Esophagus muscularis mucosa (tissue), 4 donors: ENCODE data around the gene PTPN6. TPM values are rescaled to one million over a fixed set of nuclear protein-coding genes. Genes with fewer than 3 reads are reported as not detected.

Source experiments
- DNase-seq: peaks from one replicate; pipeline ENCODE4 v3.0.0-alpha.2; 2017; ENCODE audit errors: extremely low spot score
- H3K27ac ChIP-seq, 4 donors: fragments of 200-600 bp; sonication (generic); replicated peaks in 1 of 4; 1 replicate in 3 of 4; 2 replicates in 1 of 4; pipeline ENCODE4 v1.5.1; 2016 to 2019; ENCODE audit warnings: mild to moderate bottlenecking in 1 of 4
- H3K27me3 ChIP-seq, 4 donors: fragments of 200-600 bp; sonication (generic); one replicate each; pipeline versions ENCODE4 v1.5.1 to v1.6.0; 2016 to 2019
- H3K36me3 ChIP-seq, 4 donors: fragments of 200-600 bp; sonication (generic); one replicate each; pipeline ENCODE4 v1.5.1; 2016 to 2019
- H3K4me1 ChIP-seq, 4 donors: fragments of 200-600 bp; sonication (generic); one replicate each; pipeline ENCODE4 v1.5.1; 2016 to 2019
- H3K4me3 ChIP-seq, 4 donors: fragments of 200-600 bp; sonication (generic); 1 replicate in 2 of 4; 2 replicates in 2 of 4; pipeline ENCODE4 v1.5.1; 2016 to 2019; ENCODE audit warnings: mild to moderate bottlenecking in 4 of 4, moderate library complexity in 1 of 4
- H3K9me3 ChIP-seq, 4 donors: fragments of 200-600 bp; sonication (generic); 1 replicate in 3 of 4; 2 replicates in 1 of 4; pipeline ENCODE4 v1.5.1; 2016 to 2019
- EP300 ChIP-seq: sonication (generic); formaldehyde crosslinking; IDR thresholded peaks from one replicate; pipeline ENCODE4 v1.6.1; 2017; ENCODE audit warnings: antibody characterized with exemption
- POLR2A ChIP-seq: fragments of 450-650 bp; IDR thresholded peaks from one replicate; pipeline ENCODE4 v1.6.1; 2017; ENCODE audit warnings: antibody characterized with exemption, moderate library complexity, mild to moderate bottlenecking, low read depth
- POLR2AphosphoS5 ChIP-seq, 2 donors: sonication (generic); formaldehyde crosslinking; IDR thresholded peaks; one replicate each; pipeline ENCODE4 v1.6.1; 2017; ENCODE audit warnings: antibody characterized with exemption in 2 of 2
- WGBS: methylation state at CpG from one replicate; pipeline ENCODE4 v1.1.5; 2018; 5-methylcytosine and 5-hydroxymethylcytosine counted together
- intact Hi-C: fragments of 100-400 bp; cut with DNase I; formaldehyde crosslinking; loops from one replicate; pipeline ENCODE4 v1.15.1; 2023
- total RNA-seq, 4 donors: library from RNA; depleted of rRNA; stranded (reverse); fragments of >200 nt; gene quantifications; one replicate each; pipeline versions ENCODE4 v1.1.0 to v1.2.1, GENCODE V29; 2016
- TF ChIP-seq, protein P1 (sequence below), 3 experiments: fragments of 200-600 bp in 2 of 3; fragments of 450-650 bp in 1 of 3; sonication (generic) in 2 of 3; IDR thresholded peaks; one replicate each; pipeline ENCODE4 v1.5.1; 2017 to 2019; ENCODE audit warnings: antibody characterized with exemption in 3 of 3, mild to moderate bottlenecking in 2 of 3, moderate library complexity in 1 of 3

PTPN6 gene
- total RNA-seq, 4 donors from 2014 or later, result 9.1 to 16.9 (median 13.3) TPM

DNA sequence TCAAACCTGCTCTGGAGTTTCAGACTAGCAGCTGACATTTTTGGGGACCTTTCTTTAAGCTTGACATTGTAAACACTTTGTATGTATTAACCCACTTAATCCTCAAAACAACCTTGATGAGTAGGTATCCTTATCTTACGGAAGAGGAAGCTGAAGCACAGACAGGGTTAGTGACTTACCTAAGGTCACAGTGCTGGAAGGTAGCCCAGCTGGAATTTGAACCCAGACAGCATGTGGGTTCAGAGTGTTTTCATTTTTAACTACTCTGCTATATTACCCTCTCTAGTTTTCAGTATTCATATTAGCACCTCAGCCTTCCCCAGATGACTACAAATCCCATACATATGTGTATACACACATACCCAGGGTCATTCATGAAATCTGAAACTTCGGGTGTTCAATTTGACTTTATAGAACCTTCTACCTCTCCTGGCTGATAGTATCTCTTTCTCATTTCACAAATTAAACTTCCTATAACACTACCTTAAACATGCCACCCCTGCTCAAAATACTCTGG is 53.2 kb downstream of the PTPN6 start:
- Histone ChIP-seq H3K4me3 (no peak overlapping the region), H3K27ac (no peak overlapping the region), H3K9me3 (no peaks in the 10 kb centered on the region), H3K36me3 (peaks cover 0 to 15% (median 8%) of the 10 kb centered on the region in 4 donors), H3K4me1 (peaks cover 0 to 7% (median 0%) of the 10 kb centered on the region in 4 donors), H3K27me3 (no peaks in the 10 kb centered on the region)
- TF ChIP-seq EP300, result no peak
- TF ChIP-seq, protein P1, sequence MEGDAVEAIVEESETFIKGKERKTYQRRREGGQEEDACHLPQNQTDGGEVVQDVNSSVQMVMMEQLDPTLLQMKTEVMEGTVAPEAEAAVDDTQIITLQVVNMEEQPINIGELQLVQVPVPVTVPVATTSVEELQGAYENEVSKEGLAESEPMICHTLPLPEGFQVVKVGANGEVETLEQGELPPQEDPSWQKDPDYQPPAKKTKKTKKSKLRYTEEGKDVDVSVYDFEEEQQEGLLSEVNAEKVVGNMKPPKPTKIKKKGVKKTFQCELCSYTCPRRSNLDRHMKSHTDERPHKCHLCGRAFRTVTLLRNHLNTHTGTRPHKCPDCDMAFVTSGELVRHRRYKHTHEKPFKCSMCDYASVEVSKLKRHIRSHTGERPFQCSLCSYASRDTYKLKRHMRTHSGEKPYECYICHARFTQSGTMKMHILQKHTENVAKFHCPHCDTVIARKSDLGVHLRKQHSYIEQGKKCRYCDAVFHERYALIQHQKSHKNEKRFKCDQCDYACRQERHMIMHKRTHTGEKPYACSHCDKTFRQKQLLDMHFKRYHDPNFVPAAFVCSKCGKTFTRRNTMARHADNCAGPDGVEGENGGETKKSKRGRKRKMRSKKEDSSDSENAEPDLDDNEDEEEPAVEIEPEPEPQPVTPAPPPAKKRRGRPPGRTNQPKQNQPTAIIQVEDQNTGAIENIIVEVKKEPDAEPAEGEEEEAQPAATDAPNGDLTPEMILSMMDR (IDR thresholded peaks at IDR 0.05), result no peak
- TF ChIP-seq POLR2AphosphoS5 (IDR thresholded peaks at IDR 0.05), result no peak
- no peak for TF ChIP-seq POLR2A
- DNase-seq, result no peak
- intact Hi-C loops, result no loop called here
- 81% methylated on average over 2 of the region's 2 CpGs for WGBS

DNA sequence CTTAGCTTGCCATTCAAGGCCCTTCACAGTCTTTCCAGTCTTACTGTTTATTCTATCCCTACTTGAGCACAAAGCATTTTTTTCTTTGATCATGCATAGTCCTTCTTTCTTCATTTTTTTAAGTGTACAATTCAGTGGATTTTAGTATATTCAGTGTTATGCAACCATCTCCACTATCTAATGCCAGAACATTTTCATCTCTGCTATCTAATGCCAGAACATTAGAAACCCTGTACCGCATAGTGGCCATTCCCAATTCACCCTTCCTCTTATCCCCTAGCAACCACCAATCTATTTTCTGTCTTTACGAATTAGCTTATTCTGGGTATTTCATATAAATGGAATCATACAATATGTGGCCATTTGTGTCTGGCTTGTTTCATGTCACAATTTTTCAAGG is 53.7 kb downstream of the PTPN6 start:
- DNase-seq, result no peak
- 89% methylated on average over 2 of the region's 2 CpGs for WGBS
- Histone ChIP-seq H3K9me3 (no peaks in the 10 kb centered on the region), H3K4me1 (peaks cover 0 to 7% (median 0%) of the 10 kb centered on the region in 4 donors), H3K4me3 (no peak overlapping the region), H3K27ac (no peak overlapping the region), H3K36me3 (peaks cover 0 to 18% (median 8%) of the 10 kb centered on the region in 4 donors), H3K27me3 (no peaks in the 10 kb centered on the region)
- intact Hi-C loops, result no loop called here
- TF ChIP-seq POLR2A, result no peak
- no peak for TF ChIP-seq EP300
- no peak for TF ChIP-seq POLR2AphosphoS5 (IDR thresholded peaks at IDR 0.05)
- TF ChIP-seq, protein P1 (IDR thresholded peaks at IDR 0.05), result no peak

DNA sequence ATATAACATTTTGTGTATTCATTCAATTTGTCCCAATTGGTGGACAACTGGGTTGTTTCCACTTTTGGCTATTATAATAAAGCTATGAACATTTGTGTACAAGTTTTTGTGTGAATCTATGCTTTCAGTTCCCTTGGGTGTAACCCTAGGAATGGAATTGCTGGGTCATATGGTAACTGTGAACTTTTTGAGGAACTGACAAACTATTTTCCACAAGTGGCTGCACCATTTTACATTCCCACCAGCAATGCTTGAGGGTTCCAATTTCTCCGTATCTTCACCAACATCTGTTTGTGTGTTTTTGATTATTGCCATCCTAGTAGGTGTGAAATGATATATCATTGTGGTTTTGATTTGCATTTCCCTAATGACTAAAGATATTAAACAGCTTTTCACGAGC is 54.2 kb downstream of the PTPN6 start:
- H3K9me3 ChIP-seq, result no peaks in the 10 kb centered on the region
- peaks cover 0 to 9% (median 0%) of the 10 kb centered on the region in 4 donors for H3K4me1 ChIP-seq
- no peak overlapping the region for H3K4me3 ChIP-seq
- TF ChIP-seq EP300 (no peak), POLR2A (no peak)
- H3K27me3 ChIP-seq, result no peaks in the 10 kb centered on the region
- WGBS, result 93% methylated on average over 2 of the region's 2 CpGs
- intact Hi-C loops, result no loop called here
- no peak for DNase-seq
- H3K36me3 ChIP-seq, result peaks cover 0 to 19% (median 8%) of the 10 kb centered on the region in 4 donors
- no peak overlapping the region for H3K27ac ChIP-seq

DNA sequence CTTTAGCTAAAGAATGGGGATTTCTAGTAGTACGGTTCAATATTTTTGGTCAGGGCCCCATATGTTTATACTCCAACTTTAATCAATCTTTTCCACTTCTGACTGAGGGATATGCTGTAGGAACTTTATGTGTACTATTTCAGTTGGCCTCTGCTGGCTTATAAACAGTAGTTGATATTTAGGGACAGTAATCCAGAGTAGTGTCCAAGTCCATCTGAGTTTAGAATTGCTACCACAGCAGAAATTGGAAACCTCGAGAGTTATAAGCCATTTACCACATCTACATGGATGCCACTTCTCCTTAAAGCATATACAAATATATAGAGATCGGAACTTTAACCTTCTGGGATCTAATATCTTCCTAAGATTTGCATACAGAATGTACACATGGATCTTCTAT is 55.5 kb downstream of the PTPN6 start:
- H3K4me1 ChIP-seq, result peaks cover 0 to 10% (median 0%) of the 10 kb centered on the region in 4 donors
- TF ChIP-seq POLR2A, result no peak
- TF ChIP-seq, protein P1 (IDR thresholded peaks at IDR 0.05), result no peak
- TF ChIP-seq POLR2AphosphoS5 (IDR thresholded peaks at IDR 0.05), result no peak
- TF ChIP-seq EP300, result no peak
- peaks cover 0 to 25% (median 9%) of the 10 kb centered on the region in 4 donors for H3K36me3 ChIP-seq
- H3K27me3 ChIP-seq, result no peaks in the 10 kb centered on the region
- H3K27ac ChIP-seq, result no peak overlapping the region
- intact Hi-C loops, result no loop called here
- no peak overlapping the region for H3K4me3 ChIP-seq
- 97% methylated on average over 3 of the region's 3 CpGs for WGBS
- DNase-seq, result no peak
- H3K9me3 ChIP-seq, result no peaks in the 10 kb centered on the region

DNA sequence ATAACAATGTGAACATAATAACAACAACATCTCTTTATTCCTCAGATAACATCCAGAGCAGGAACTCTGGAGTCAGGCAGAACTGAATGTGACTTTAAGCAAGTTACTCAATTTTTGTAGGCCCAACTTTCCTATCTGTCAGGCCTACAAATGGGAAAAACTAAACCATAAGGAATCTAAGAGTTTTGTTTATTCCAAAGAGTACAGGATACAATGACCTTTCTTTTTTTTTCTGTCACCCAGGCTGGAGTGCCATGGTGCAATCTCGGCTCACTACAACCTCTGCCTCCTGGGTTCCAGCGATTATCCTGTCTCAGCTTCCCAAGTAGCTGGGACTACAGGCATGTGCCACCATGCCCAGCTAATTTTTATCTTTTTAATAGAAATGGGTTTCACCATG is 57.7 kb downstream of the PTPN6 start:
- Histone ChIP-seq H3K27ac (no peak overlapping the region), H3K36me3 (peaks cover 0 to 34% (median 20%) of the 10 kb centered on the region in 4 donors), H3K4me1 (peaks cover 0 to 10% (median 0%) of the 10 kb centered on the region in 4 donors), H3K4me3 (no peak overlapping the region), H3K27me3 (no peaks in the 10 kb centered on the region), H3K9me3 (no peaks in the 10 kb centered on the region)
- intact Hi-C loops, result no loop called here
- 98% methylated on average over 2 of the region's 2 CpGs for WGBS
- no peak for DNase-seq
- TF ChIP-seq, protein P1 (IDR thresholded peaks at IDR 0.05), result no peak
- TF ChIP-seq EP300 (no peak), POLR2A (no peak), POLR2AphosphoS5 (IDR thresholded peaks at IDR 0.05) (no peak)
